H7 (cell line): ENCODE measurements around the gene ARHGAP21. TPM values are rescaled to one million over a fixed set of nuclear protein-coding genes. Genes with fewer than 3 reads are reported as not detected.
A peak's percentile ranks its signal among the peaks of the same experiment; 100 is the strongest.

ENCODE experiments used
- DNase-seq: peaks from one replicate; pipeline ENCODE4 v3.0.0; 2012
- H3K27me3 ChIP-seq: 2 replicates; pipeline ENCODE4 v1.6.0; 2011; ENCODE audit warnings: mild to moderate bottlenecking, low read length; ENCODE audit not compliant: control insufficient read depth, insufficient read depth
- H3K36me3 ChIP-seq: replicated peaks from 2 replicates; pipeline ENCODE4 v1.5.1; 2011; ENCODE audit warnings: low read length; ENCODE audit not compliant: control insufficient read depth, insufficient read depth
- H3K4me3 ChIP-seq: 2 replicates; pipeline ENCODE4 v1.5.1; 2011; ENCODE audit warnings: low read depth, mild to moderate bottlenecking, control low read depth, low read length, moderate library complexity; ENCODE audit not compliant: insufficient read depth
- total RNA-seq: library from RNA; depleted of rRNA; stranded (reverse); fragments of >200 nt; shearing (Covaris generic); gene quantifications from 2 replicates; pipeline ENCODE4 v1.2.3, GENCODE V29; 2014

ARHGAP21 gene
- total RNA-seq, 1 experiment from 2014 or later: 31.5 TPM

- Histone ChIP-seq H3K27me3 (no peaks in the 10 kb centered on the region), H3K36me3 (no peaks in the 10 kb centered on the region; the same call in 1 of the 2 replicates), H3K4me3 (no peak overlapping the region)
- DNase-seq: no peak
Measured at GRCh38 chr10:24616536-24616935, 107.2 kb downstream of the ARHGAP21 start.

- DNase-seq: no peak
- Histone ChIP-seq H3K4me3 (no peak overlapping the region), H3K36me3 (no peaks in the 10 kb centered on the region), H3K27me3 (no peaks in the 10 kb centered on the region)
Measured at GRCh38 chr10:24606021-24606420, 117.7 kb downstream of the ARHGAP21 start.

- DNase-seq: no peak
- H3K27me3 ChIP-seq: no peaks in the 10 kb centered on the region
- no peaks in the 10 kb centered on the region; the same call in 1 of the 2 replicates for H3K36me3 ChIP-seq
- H3K4me3 ChIP-seq: no peak overlapping the region
Measured at GRCh38 chr10:24605141-24605540, 118.5 kb downstream of the ARHGAP21 start.

GRCh38 chr10:24603333-24603732 lies 120.4 kb downstream of the ARHGAP21 start:
- no peak for DNase-seq
- Histone ChIP-seq H3K27me3 (no peaks in the 10 kb centered on the region), H3K36me3 (no peaks in the 10 kb centered on the region; the same call in 1 of the 2 replicates), H3K4me3 (no peak overlapping the region)

DNA sequence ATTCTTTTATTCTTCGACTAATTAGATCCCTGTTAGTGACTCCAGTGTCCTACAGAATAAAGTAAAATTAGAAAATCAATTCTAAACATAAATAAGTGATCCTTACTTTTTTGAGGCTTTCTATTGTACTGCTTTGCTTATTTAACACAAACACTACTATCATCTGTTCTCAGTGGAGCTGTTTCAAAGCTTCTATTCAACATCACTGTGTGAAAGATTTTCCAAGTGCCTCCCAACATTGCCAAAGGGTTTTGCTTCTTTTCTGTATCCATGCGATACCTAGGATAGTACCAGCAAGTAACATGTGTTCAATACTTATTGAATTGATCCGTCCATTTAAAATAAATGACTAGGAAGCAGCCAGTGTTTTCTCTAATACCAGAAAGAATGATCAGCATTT lies 125.7 kb downstream of the ARHGAP21 start:
- no peak overlapping the region for H3K4me3 ChIP-seq
- no peak for DNase-seq
- no peaks in the 10 kb centered on the region for H3K27me3 ChIP-seq
- H3K36me3 ChIP-seq: peaks cover 2% of the 10 kb centered on the region; the same call in 1 of the 2 replicates

DNA sequence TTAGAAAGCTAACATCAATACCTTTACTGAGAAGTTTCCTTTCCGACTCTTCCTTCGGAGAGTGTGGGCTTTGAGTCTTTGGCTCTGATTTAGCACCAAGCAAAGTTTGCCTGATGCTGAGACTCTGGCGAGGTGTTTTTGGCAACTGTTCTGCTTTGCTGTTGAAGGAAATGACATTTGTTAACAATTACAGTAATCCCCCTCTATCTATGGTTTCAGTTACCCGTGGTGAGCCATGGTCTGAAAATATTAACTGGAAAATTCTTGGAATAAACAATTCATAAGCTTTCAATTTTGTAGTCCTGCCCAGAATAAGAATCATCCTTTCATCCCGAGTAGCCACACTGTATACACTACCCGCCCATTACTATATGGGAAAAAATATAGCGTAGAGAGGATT lies 126.3 kb downstream of the ARHGAP21 start:
- no peak overlapping the region for H3K4me3 ChIP-seq
- DNase-seq: no peak
- no peaks in the 10 kb centered on the region for H3K27me3 ChIP-seq
- H3K36me3 ChIP-seq: peaks cover 2% of the 10 kb centered on the region; the same call in 1 of the 2 replicates

- Histone ChIP-seq H3K36me3 (peaks cover 2% of the 10 kb centered on the region), H3K27me3 (no peaks in the 10 kb centered on the region), H3K4me3 (no peak overlapping the region)
- no peak for DNase-seq
Measured at GRCh38 chr10:24596217-24596930, 127.3 kb downstream of the ARHGAP21 start.

- DNase-seq: no peak
- peaks cover 3% of the 10 kb centered on the region for H3K36me3 ChIP-seq
- no peaks in the 10 kb centered on the region for H3K27me3 ChIP-seq
- H3K4me3 ChIP-seq: no peak overlapping the region
Measured at GRCh38 chr10:24590697-24591457, 132.8 kb downstream of the ARHGAP21 start.

DNA sequence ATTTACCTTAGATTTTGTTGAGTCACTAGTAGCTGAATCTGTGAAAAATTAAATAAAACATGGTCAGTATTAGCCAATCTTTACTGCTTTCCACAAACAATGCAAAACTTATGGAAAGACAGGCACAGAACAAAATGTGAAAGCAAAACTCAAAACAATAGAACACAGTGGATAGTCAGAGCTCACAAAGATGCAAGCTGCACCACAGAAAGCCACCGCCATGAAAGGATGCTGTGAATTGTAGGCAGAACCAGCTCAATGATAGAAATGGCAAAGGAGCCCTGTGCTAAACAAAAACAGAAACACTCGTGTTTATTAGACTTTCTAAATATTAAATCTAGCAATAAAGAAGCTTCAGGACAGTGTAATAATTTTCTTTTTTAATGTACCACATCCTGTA lies 134.4 kb downstream of the ARHGAP21 start:
- Histone ChIP-seq H3K4me3 (no peak overlapping the region), H3K27me3 (no peaks in the 10 kb centered on the region), H3K36me3 (peaks cover 2% of the 10 kb centered on the region)
- DNase-seq: no peak

DNA sequence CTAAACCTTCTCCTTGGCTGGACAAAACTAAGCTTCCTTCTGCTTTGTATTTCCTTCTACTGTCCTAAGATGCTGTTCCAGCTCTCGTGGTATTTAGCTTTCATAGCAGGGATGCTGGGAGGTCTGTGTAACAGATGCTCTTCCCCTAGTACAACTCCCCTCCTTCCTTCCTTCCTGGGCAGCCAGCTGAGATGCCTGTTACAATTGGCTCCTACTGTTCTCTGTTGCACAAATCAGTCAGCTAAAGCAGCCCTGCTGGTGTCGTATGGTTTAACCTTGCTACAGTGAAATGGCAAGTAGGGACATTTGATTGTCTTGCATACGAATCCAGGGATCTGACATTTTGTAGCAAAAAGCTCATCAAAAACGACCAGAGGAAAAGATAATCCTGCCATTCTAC lies 143.8 kb downstream of the ARHGAP21 start:
- no peak overlapping the region for H3K4me3 ChIP-seq
- H3K36me3 ChIP-seq: no peaks in the 10 kb centered on the region
- DNase-seq: peak; percentile 32
- H3K27me3 ChIP-seq: no peaks in the 10 kb centered on the region

DNA sequence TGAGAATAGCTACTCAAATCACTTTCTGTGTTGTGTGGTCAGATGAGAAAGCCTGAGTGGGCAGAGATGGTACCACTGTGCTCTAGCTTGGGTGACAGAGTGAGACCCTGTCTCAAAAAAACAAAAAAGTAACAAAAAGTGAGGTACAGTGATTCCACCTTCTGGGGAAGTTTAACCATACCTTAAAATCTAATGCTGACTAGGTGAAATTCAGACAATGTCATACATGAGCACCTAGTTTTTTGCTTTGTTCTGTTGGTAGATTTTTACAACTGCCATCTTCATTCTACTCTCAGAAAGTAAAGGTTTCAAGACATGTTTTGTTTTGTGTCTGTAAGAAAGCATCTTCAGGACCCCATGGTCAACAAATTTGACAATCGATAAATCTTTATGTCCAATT lies 144.2 kb downstream of the ARHGAP21 start:
- Histone ChIP-seq H3K27me3 (no peaks in the 10 kb centered on the region), H3K4me3 (no peak overlapping the region), H3K36me3 (no peaks in the 10 kb centered on the region)
- DNase-seq: no peak

- Histone ChIP-seq H3K4me3 (no peak overlapping the region), H3K36me3 (no peaks in the 10 kb centered on the region), H3K27me3 (no peaks in the 10 kb centered on the region)
- DNase-seq: no peak
Measured at GRCh38 chr10:24575481-24576002, 148.1 kb downstream of the ARHGAP21 start.

- Histone ChIP-seq H3K27me3 (no peaks in the 10 kb centered on the region), H3K4me3 (no peak overlapping the region), H3K36me3 (no peaks in the 10 kb centered on the region)
- no peak for DNase-seq
Measured at GRCh38 chr10:24574578-24575155, 149.0 kb downstream of the ARHGAP21 start.

DNA sequence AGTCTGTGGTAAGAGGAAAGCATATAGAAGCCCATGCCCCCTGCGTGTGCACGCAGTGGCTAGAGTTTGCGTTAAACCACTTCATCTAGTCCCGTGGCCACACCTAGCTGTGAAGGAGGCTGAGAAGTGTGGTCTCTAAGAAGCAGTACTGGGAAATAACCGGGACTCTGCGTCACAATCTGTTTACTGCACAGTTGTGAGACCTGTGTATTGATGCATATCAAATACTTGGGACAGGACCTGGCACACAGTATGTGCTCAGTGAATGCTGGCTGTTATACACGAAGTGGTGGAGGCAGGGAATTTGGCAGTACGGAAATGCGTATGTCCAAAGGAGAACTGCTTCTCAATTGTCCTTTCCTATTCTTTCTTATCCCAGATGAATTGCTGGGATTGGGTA lies 149.5 kb downstream of the ARHGAP21 start:
- Histone ChIP-seq H3K4me3 (no peak overlapping the region), H3K27me3 (no peaks in the 10 kb centered on the region), H3K36me3 (no peaks in the 10 kb centered on the region)
- DNase-seq: no peak
